Fibroblast of mammary gland (primary cell): Measurements from ENCODE around the gene PCLAF.
A peak's percentile ranks its signal among the peaks of the same experiment; 100 is the strongest.
"Not testable (repeated sequence)": the region's sequence is repeated elsewhere in the genome, so short reads cannot be mapped to it uniquely, and the experiment has no call there.

ENCODE experiments used
- DNase-seq: peaks from one replicate; pipeline ENCODE4 v3.0.0-alpha.2; 2010; ENCODE audit warnings: low read depth
- H3K4me3 ChIP-seq: 2 replicates; pipeline ENCODE4 v1.5.1; 2011; ENCODE audit warnings: low read depth, mild to moderate bottlenecking, low read length, moderate library complexity; ENCODE audit not compliant: control insufficient read depth
- CTCF ChIP-seq: conservative IDR thresholded peaks from 2 replicates; pipeline ENCODE4 v1.5.1; 2011; ENCODE audit warnings: low read depth, low read length, inconsistent platforms; ENCODE audit not compliant: control insufficient read depth, insufficient read depth

The PCLAF gene

GRCh38 chr15:64386291-64386690 lies 5.0 kb upstream of the PCLAF start:
- H3K4me3 ChIP-seq: no peak overlapping the region
- no peak for DNase-seq
- no peak for TF ChIP-seq CTCF

- DNase-seq: no peak
- TF ChIP-seq CTCF: no peak
- H3K4me3 ChIP-seq: no peak overlapping the region
Measured at GRCh38 chr15:64383760-64384159, 2.5 kb upstream of the PCLAF start.

GRCh38 chr15:64380130-64380870 lies 941 bp downstream of the PCLAF start:
- DNase-seq: not testable (repeated sequence)
- peak overlapping the region; percentile 85 for H3K4me3 ChIP-seq

- no peak for DNase-seq
- peak overlapping the region; percentile 85 for H3K4me3 ChIP-seq
- TF ChIP-seq CTCF: no peak
Measured at GRCh38 chr15:64379216-64379960, 1.9 kb downstream of the PCLAF start.

GRCh38 chr15:64373360-64373759 lies 7.9 kb downstream of the PCLAF start:
- no peak overlapping the region for H3K4me3 ChIP-seq
- no peak for DNase-seq
- TF ChIP-seq CTCF: no peak

- DNase-seq: not testable (repeated sequence)
Measured at GRCh38 chr15:64371383-64371782, 9.9 kb downstream of the PCLAF start.

GRCh38 chr15:64369078-64369607 lies 12.1 kb downstream of the PCLAF start:
- no peak for TF ChIP-seq CTCF
- no peak overlapping the region for H3K4me3 ChIP-seq
- peak; percentile 24 for DNase-seq

More at GRCh38 chr15:64371383-64371782, 9.9 kb downstream of the PCLAF start:
- H3K4me3 ChIP-seq: not testable (repeated sequence)
